ENCODE data around the gene LONRF3. TPM values are rescaled to one million over a fixed set of nuclear protein-coding genes. Genes with fewer than 3 reads are reported as not detected.
A peak's percentile ranks its signal among the peaks of the same experiment; 100 is the strongest.

Gene LONRF3
- polyA plus RNA-seq, 1 donor = 3.0 TPM

DNA sequence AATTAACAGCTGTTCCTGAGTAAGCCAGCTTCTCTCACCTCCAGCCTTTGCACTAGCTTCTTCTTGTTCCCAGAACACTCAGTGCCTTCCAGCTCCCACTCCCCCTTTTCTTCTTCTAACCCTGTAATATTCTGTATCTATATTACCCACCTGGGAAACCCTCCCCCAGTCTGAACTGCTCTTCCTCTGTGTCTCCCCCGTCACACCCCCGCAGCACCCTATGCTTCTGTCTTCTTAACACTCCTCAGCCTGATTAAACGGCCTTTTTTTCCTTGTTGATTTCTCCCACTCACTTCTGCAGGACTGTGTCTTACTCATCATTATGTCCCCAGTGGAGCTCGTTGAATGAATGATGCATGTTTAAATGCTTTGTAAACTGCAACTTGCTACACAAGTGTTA is 9.0 kb upstream of the LONRF3 start:
- WGBS (ENCODE audit: insufficient coverage, low lambda C conversion rate) = no CpG with 5 or more reads among the region's 4 CpGs
- H3K4me1 ChIP-seq (ENCODE audit: control insufficient read depth, insufficient read depth, low read length) = peaks cover 8% of the 10 kb centered on the region
- H3K36me3 ChIP-seq (ENCODE audit: control insufficient read depth, insufficient read depth, low read length) = no peaks in the 10 kb centered on the region
- DNase-seq = no peak
- no peaks in the 10 kb centered on the region for H3K27me3 ChIP-seq (ENCODE audit: control insufficient read depth, insufficient read depth, low read length)
- H3K27ac ChIP-seq (ENCODE audit: low read length) = no peak overlapping the region
- no peak overlapping the region for H3K4me3 ChIP-seq (ENCODE audit: low read length)
- H3K9me3 ChIP-seq (ENCODE audit: control insufficient read depth, low read depth, low read length) = no peaks in the 10 kb centered on the region

DNA sequence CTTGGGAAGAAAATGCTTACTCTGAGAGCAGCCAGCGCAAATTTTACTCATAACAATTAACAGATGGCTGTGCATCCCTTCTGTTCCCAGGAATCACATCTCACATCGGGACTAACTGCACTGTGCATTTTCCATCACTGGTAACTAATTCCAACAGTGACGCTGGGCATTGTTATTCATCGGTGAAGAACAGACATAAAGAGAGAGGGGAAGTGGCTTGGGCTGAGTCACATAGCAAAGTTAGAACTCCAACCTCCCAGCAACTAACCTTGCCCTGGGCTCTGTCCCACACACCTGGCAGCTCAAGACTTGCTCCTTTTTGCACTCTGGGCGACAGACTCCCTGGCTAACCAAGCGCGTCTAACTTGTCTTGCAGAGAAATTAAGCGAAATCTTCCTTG is 6.4 kb upstream of the LONRF3 start:
- H3K36me3 ChIP-seq (ENCODE audit: control insufficient read depth, insufficient read depth, low read length) = no peaks in the 10 kb centered on the region
- WGBS (ENCODE audit: insufficient coverage, low lambda C conversion rate) = no CpG with 5 or more reads among the region's 8 CpGs
- no peaks in the 10 kb centered on the region for H3K9me3 ChIP-seq (ENCODE audit: control insufficient read depth, low read depth, low read length)
- no peak overlapping the region for H3K27ac ChIP-seq (ENCODE audit: low read length)
- peaks cover 15% of the 10 kb centered on the region for H3K27me3 ChIP-seq (ENCODE audit: control insufficient read depth, insufficient read depth, low read length)
- H3K4me1 ChIP-seq (ENCODE audit: control insufficient read depth, insufficient read depth, low read length) = peaks cover 8% of the 10 kb centered on the region
- H3K4me3 ChIP-seq (ENCODE audit: low read length) = no peak overlapping the region
- no peak for DNase-seq

DNA sequence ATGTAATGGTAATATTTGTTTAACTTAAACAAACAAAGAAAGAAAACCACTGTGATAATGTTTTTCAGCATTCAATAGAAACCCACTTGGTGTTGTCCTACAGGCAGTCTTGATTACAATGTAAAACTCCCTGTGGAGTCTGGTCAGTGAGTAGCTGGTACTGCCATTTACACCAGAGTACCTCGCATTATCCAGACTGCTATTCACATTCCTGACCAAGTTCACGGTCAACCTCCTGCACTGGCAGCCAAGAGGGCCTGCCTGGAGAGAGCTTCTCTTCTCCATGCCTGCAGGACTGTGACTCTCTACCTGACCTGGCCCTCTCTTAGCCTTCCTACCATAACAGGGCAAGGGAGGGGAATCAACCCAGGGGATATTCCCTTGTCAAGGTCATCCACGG is 2.9 kb upstream of the LONRF3 start:
- Histone ChIP-seq H3K9me3 (ENCODE audit: control insufficient read depth, low read depth, low read length) (peaks cover 6% of the 10 kb centered on the region), H3K27ac (ENCODE audit: low read length) (no peak overlapping the region), H3K4me1 (ENCODE audit: control insufficient read depth, insufficient read depth, low read length) (peaks cover 15% of the 10 kb centered on the region), H3K36me3 (ENCODE audit: control insufficient read depth, insufficient read depth, low read length) (no peaks in the 10 kb centered on the region), H3K27me3 (ENCODE audit: control insufficient read depth, insufficient read depth, low read length) (peaks cover 35% of the 10 kb centered on the region), H3K4me3 (ENCODE audit: low read length) (no peak overlapping the region)
- WGBS (ENCODE audit: insufficient coverage, low lambda C conversion rate) = no CpG with 5 or more reads among the region's 3 CpGs
- DNase-seq = no peak

GRCh38 chrX:118973389-118974087 is 880 bp upstream of the LONRF3 start:
- H3K4me3 ChIP-seq (ENCODE audit: low read length) = peak overlapping the region; percentile 6
- peaks cover 35% of the 10 kb centered on the region for H3K27me3 ChIP-seq (ENCODE audit: control insufficient read depth, insufficient read depth, low read length)
- DNase-seq = peak in 1 of 2 donors; percentile 16
- no peaks in the 10 kb centered on the region for H3K36me3 ChIP-seq (ENCODE audit: control insufficient read depth, insufficient read depth, low read length)
- no CpG with 5 or more reads among the region's 43 CpGs for WGBS (ENCODE audit: insufficient coverage, low lambda C conversion rate)
- peaks cover 20% of the 10 kb centered on the region for H3K4me1 ChIP-seq (ENCODE audit: control insufficient read depth, insufficient read depth, low read length)
- no peak overlapping the region for H3K27ac ChIP-seq (ENCODE audit: low read length)
- H3K9me3 ChIP-seq (ENCODE audit: control insufficient read depth, low read depth, low read length) = peaks cover 6% of the 10 kb centered on the region

DNA sequence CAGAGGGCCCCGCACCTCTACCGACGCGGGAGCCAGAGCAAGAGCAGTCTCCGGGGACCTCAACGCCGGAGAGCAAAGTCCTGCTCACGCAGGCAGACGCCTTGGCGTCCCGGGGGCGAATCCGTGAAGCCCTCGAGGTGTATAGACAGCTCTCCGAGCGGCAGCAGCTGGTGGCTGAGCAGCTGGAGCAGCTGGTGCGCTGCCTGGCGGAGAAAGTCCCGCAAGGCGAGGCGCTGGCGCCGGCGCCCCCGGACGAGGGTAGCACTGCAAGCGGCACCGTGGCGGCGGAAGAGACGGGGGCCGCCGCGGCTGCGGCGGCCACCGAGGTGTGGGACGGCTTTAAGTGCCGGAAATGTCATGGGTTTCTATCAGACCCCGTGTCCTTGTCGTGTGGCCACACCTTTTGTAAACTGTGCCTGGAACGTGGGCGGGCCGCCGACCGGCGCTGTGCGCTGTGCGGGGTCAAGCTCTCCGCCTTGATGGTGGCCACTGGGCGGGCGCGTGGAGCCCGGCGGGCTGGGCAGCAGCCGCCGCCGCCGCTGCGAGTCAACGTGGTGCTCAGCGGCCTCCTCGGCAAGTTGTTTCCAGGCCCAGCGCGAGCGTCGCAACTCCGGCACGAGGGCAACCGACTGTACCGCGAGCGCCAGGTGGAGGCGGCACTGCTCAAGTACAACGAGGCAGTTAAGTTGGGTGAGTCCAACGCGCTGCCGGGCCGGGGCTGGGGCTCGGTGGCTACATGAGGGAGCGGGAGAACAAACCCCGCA is 672 bp downstream of the LONRF3 start:
- no CpG with 5 or more reads among the region's 82 CpGs for WGBS (ENCODE audit: insufficient coverage, low lambda C conversion rate)
- H3K9me3 ChIP-seq (ENCODE audit: control insufficient read depth, low read depth, low read length) = peaks cover 6% of the 10 kb centered on the region
- DNase-seq = peak; percentile 30 to 71
- no peaks in the 10 kb centered on the region for H3K36me3 ChIP-seq (ENCODE audit: control insufficient read depth, insufficient read depth, low read length)
- H3K27ac ChIP-seq (ENCODE audit: low read length) = peak overlapping the region; percentile 33
- H3K27me3 ChIP-seq (ENCODE audit: control insufficient read depth, insufficient read depth, low read length) = peaks cover 35% of the 10 kb centered on the region
- peaks cover 20% of the 10 kb centered on the region for H3K4me1 ChIP-seq (ENCODE audit: control insufficient read depth, insufficient read depth, low read length)
- H3K4me3 ChIP-seq (ENCODE audit: low read length) = peak overlapping the region; percentile 51

- Histone ChIP-seq H3K27ac (ENCODE audit: low read length) (peak overlapping the region; percentile 56), H3K9me3 (ENCODE audit: control insufficient read depth, low read depth, low read length) (peaks cover 6% of the 10 kb centered on the region), H3K4me3 (ENCODE audit: low read length) (peak overlapping the region; percentile 51), H3K4me1 (ENCODE audit: control insufficient read depth, insufficient read depth, low read length) (peaks cover 20% of the 10 kb centered on the region), H3K27me3 (ENCODE audit: control insufficient read depth, insufficient read depth, low read length) (peaks cover 35% of the 10 kb centered on the region), H3K36me3 (ENCODE audit: control insufficient read depth, insufficient read depth, low read length) (no peaks in the 10 kb centered on the region)
- 8% methylated on average over 2 of the region's 64 CpGs for WGBS (ENCODE audit: insufficient coverage, low lambda C conversion rate)
- peak; percentile 63 to 76 for DNase-seq
These were observed 1.6 kb downstream of the LONRF3 start for GRCh38 chrX:118975831-118976598.

DNA sequence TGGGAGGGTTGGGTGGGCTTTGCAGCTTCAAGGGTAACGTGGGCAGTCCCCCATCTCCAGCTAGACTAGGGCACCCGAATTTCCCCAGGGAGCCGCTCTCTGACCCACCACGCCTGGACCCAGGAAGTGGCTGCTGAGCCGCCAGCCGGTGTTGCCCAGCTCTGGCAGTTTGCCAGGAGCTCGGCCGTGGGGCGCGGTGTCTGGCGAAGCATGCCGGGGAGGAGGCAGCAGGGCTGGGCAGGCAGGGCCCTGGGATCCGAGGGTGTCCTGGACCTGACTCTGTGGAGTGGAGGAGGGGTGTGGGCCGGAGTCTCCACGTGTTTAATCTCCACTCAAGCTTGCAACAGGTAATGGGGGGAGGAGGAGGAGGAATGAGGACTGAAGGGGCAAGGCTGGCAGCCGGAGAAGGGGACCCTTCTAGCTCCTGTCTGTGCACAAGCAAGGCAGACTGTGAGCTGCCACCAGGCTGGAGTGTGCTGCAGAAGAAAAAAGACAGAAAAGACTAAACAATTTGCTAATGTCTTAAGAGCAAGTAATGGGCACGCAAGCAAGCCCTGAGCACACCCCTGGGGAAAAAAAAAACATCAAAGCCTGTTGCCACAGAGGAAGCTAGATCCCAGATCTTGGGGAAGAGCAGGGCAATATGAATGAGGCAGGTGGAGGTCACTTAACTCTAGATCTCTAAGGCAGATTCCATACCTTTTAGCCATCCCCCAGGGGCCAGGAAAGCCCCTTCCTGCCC is 2.4 kb downstream of the LONRF3 start:
- no peak overlapping the region for H3K27ac ChIP-seq (ENCODE audit: low read length)
- peaks cover 6% of the 10 kb centered on the region for H3K9me3 ChIP-seq (ENCODE audit: control insufficient read depth, low read depth, low read length)
- H3K4me1 ChIP-seq (ENCODE audit: control insufficient read depth, insufficient read depth, low read length) = peaks cover 20% of the 10 kb centered on the region
- no peaks in the 10 kb centered on the region for H3K36me3 ChIP-seq (ENCODE audit: control insufficient read depth, insufficient read depth, low read length)
- H3K27me3 ChIP-seq (ENCODE audit: control insufficient read depth, insufficient read depth, low read length) = peaks cover 32% of the 10 kb centered on the region
- peak; percentile 40 to 66 for DNase-seq
- H3K4me3 ChIP-seq (ENCODE audit: low read length) = peak overlapping the region; percentile 51
- no CpG with 5 or more reads among the region's 17 CpGs for WGBS (ENCODE audit: insufficient coverage, low lambda C conversion rate)

- H3K27ac ChIP-seq (ENCODE audit: low read length) = no peak overlapping the region
- no peak overlapping the region for H3K4me3 ChIP-seq (ENCODE audit: low read length)
- WGBS (ENCODE audit: insufficient coverage, low lambda C conversion rate) = no CpG with 5 or more reads among the region's 3 CpGs
- H3K4me1 ChIP-seq (ENCODE audit: control insufficient read depth, insufficient read depth, low read length) = peaks cover 20% of the 10 kb centered on the region
- H3K36me3 ChIP-seq (ENCODE audit: control insufficient read depth, insufficient read depth, low read length) = no peaks in the 10 kb centered on the region
- H3K9me3 ChIP-seq (ENCODE audit: control insufficient read depth, low read depth, low read length) = peaks cover 6% of the 10 kb centered on the region
- no peak for DNase-seq
- H3K27me3 ChIP-seq (ENCODE audit: control insufficient read depth, insufficient read depth, low read length) = peaks cover 26% of the 10 kb centered on the region
These were observed 3.0 kb downstream of the LONRF3 start for GRCh38 chrX:118977424-118977823.

DNA sequence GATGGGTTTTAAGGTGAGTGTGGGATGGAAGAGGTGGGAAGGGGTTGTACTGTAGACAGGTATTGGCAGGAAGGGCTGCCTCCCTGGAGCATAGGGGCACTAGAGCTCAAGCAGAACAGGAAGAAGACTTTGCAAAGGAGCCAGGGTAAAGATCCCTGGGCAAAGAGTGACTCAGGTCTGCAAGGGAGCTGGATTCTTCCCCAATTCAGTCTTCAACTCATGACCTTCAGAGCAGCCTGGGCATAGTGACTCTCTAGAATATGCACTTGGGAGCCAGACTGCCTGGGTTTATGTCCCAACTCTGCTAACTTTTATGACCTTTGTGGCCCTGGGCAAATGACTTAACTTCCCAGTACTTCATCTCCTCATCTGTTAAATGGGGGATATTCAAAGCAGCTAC is 4.0 kb downstream of the LONRF3 start:
- Histone ChIP-seq H3K4me1 (ENCODE audit: control insufficient read depth, insufficient read depth, low read length) (peaks cover 18% of the 10 kb centered on the region), H3K9me3 (ENCODE audit: control insufficient read depth, low read depth, low read length) (peaks cover 2% of the 10 kb centered on the region), H3K4me3 (ENCODE audit: low read length) (no peak overlapping the region), H3K36me3 (ENCODE audit: control insufficient read depth, insufficient read depth, low read length) (no peaks in the 10 kb centered on the region), H3K27ac (ENCODE audit: low read length) (no peak overlapping the region), H3K27me3 (ENCODE audit: control insufficient read depth, insufficient read depth, low read length) (peaks cover 15% of the 10 kb centered on the region)
- no peak for DNase-seq

DNA sequence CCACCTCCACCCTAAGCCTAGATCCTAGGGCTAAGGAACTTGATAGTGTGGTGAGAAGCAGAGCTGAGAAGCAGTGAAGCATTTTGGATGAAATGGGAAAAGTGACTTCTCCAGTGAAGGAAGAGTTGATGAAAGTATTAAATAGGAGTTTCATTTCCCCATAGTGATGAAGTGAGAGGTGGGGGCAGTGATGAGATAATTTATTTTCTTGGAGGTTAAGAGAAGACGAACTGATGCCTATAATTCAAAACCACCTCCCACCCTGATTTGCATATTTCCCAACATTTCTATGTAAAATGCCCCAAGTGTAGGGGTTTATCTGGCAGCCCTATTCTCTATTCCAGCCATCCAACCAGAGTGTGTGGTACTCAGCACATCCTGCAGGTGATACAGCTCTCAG is 6.3 kb downstream of the LONRF3 start:
- DNase-seq = no peak
- no peak overlapping the region for H3K4me3 ChIP-seq (ENCODE audit: low read length)
- peaks cover 7% of the 10 kb centered on the region for H3K4me1 ChIP-seq (ENCODE audit: control insufficient read depth, insufficient read depth, low read length)
- no peaks in the 10 kb centered on the region for H3K9me3 ChIP-seq (ENCODE audit: control insufficient read depth, low read depth, low read length)
- H3K27ac ChIP-seq (ENCODE audit: low read length) = no peak overlapping the region
- no peaks in the 10 kb centered on the region for H3K27me3 ChIP-seq (ENCODE audit: control insufficient read depth, insufficient read depth, low read length)
- H3K36me3 ChIP-seq (ENCODE audit: control insufficient read depth, insufficient read depth, low read length) = no peaks in the 10 kb centered on the region
- no CpG with 5 or more reads among the region's 1 CpG for WGBS (ENCODE audit: insufficient coverage, low lambda C conversion rate)
